ENCODE results near the gene UACA.

GRCh38 chr15:70605606-70606410 is 157.6 kb downstream of the UACA start:
- no peak for TF ChIP-seq POLR2AphosphoS5 (IDR thresholded peaks at IDR 0.05; ENCODE audit: low read depth, low read length)
- TF ChIP-seq POLR2A (IDR thresholded peaks at IDR 0.05; ENCODE audit: low read depth, low read length): no peak
